Measurements from ENCODE around the gene HOXD12.

HOXD12 gene

DNA sequence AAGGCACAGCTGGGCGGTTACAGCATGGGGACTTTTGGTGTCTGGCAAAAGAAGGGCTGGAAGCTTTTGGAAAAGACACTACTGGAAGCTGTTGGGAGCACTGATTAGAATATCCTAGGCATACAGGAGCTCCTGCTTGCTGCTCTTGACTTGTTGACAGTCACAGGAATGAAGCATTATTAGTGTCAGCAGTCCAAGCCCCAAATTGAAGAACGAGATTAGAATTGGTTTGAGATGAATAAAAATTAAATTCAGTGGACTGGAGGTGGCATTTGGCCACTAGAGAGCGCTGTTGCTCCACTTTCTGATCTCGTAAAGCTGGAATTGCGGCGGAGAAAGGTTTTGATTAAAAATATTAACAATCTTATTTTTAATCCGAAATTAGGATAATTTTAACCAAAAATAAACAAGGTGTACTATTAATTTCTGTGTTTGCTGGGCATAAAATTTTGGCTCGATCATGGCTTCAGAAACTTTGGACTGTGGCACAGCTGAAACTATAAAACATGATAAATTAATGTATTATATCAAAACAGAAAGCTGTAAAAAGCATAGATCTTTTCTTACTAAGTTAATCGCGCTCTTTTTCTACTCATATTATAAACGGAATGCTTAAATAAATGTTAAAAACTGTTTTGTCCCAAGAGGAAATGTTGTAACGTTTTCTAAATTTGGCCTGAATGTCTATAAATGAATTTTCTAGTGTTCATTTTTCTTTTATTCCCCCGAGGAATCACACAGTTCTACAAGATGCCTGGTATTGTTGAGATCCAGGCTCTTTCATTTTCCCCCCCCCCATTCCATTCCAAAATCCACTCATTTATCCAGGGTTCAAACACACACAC, 27.6 kb downstream of the HOXD12 start:
- H3F3A ChIP-seq (ENCODE audit: insufficient read depth, low read length): no peaks in the 10 kb centered on the region
- no peak overlapping the region for H2AFZ ChIP-seq (ENCODE audit: low read length)
- TF ChIP-seq, protein P1, sequence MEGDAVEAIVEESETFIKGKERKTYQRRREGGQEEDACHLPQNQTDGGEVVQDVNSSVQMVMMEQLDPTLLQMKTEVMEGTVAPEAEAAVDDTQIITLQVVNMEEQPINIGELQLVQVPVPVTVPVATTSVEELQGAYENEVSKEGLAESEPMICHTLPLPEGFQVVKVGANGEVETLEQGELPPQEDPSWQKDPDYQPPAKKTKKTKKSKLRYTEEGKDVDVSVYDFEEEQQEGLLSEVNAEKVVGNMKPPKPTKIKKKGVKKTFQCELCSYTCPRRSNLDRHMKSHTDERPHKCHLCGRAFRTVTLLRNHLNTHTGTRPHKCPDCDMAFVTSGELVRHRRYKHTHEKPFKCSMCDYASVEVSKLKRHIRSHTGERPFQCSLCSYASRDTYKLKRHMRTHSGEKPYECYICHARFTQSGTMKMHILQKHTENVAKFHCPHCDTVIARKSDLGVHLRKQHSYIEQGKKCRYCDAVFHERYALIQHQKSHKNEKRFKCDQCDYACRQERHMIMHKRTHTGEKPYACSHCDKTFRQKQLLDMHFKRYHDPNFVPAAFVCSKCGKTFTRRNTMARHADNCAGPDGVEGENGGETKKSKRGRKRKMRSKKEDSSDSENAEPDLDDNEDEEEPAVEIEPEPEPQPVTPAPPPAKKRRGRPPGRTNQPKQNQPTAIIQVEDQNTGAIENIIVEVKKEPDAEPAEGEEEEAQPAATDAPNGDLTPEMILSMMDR (IDR thresholded peaks at IDR 0.05; ENCODE audit: low read length): peak; percentile 82
- TF ChIP-seq EZH2 (IDR thresholded peaks at IDR 0.05; ENCODE audit: borderline replicate concordance, low read length): no peak
- H3K4me2 ChIP-seq (ENCODE audit: low read length): no peak overlapping the region
- no peak overlapping the region for H3K4me3 ChIP-seq (ENCODE audit: low read depth, low read length, poor library complexity, severe bottlenecking)
- H3K36me3 ChIP-seq (ENCODE audit: insufficient read depth, low read length): no peaks in the 10 kb centered on the region
- H3K27me3 ChIP-seq (ENCODE audit: insufficient read depth, low read length): no peaks in the 10 kb centered on the region; the same call in none of the 2 replicates
- H3K27ac ChIP-seq (ENCODE audit: low read depth, low read length, poor library complexity, severe bottlenecking): no peak overlapping the region
- H3K9me3 ChIP-seq (ENCODE audit: low read length): no peaks in the 10 kb centered on the region
- H3K79me2 ChIP-seq (ENCODE audit: insufficient read depth, low read length): no peaks in the 10 kb centered on the region
- H3K9ac ChIP-seq (ENCODE audit: low read length): no peak overlapping the region
- H3K9me2 ChIP-seq (ENCODE audit: low read depth, low read length): no peaks in the 10 kb centered on the region
- no peaks in the 10 kb centered on the region for H4K20me1 ChIP-seq (ENCODE audit: insufficient read depth, low read length)
- H3K4me1 ChIP-seq (ENCODE audit: insufficient read depth, low read length, severe bottlenecking): no peaks in the 10 kb centered on the region

DNA sequence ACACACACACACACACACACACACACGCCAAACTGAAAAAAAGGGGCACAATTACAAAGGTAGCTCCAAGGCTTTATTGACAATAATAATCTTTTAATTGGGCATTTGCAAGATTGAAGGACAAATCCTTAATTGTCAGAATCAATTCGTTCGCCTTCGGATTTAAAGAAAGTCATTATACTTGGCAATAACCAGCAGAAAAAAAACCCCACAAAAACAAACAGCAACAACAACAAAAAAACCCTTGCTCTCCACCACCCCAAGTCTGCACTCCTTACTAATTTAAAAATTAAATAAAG, 28.1 kb downstream of the HOXD12 start:
- H3K4me2 ChIP-seq (ENCODE audit: low read length): no peak overlapping the region
- no peaks in the 10 kb centered on the region for H4K20me1 ChIP-seq (ENCODE audit: insufficient read depth, low read length)
- H3K4me1 ChIP-seq (ENCODE audit: insufficient read depth, low read length, severe bottlenecking): no peaks in the 10 kb centered on the region
- no peaks in the 10 kb centered on the region for H3K9me2 ChIP-seq (ENCODE audit: low read depth, low read length)
- no peak overlapping the region for H3K9ac ChIP-seq (ENCODE audit: low read length)
- H2AFZ ChIP-seq (ENCODE audit: low read length): no peak overlapping the region
- H3K9me3 ChIP-seq (ENCODE audit: low read length): no peaks in the 10 kb centered on the region
- no peak overlapping the region for H3K4me3 ChIP-seq (ENCODE audit: low read depth, low read length, poor library complexity, severe bottlenecking)
- H3K79me2 ChIP-seq (ENCODE audit: insufficient read depth, low read length): no peaks in the 10 kb centered on the region
- no peak overlapping the region for H3K27ac ChIP-seq (ENCODE audit: low read depth, low read length, poor library complexity, severe bottlenecking)
- TF ChIP-seq EZH2 (IDR thresholded peaks at IDR 0.05; ENCODE audit: borderline replicate concordance, low read length): no peak
- TF ChIP-seq, protein P1 (IDR thresholded peaks at IDR 0.05; ENCODE audit: low read length): no peak
- H3F3A ChIP-seq (ENCODE audit: insufficient read depth, low read length): no peaks in the 10 kb centered on the region
- H3K36me3 ChIP-seq (ENCODE audit: insufficient read depth, low read length): no peaks in the 10 kb centered on the region
- no peaks in the 10 kb centered on the region; the same call in none of the 2 replicates for H3K27me3 ChIP-seq (ENCODE audit: insufficient read depth, low read length)

DNA sequence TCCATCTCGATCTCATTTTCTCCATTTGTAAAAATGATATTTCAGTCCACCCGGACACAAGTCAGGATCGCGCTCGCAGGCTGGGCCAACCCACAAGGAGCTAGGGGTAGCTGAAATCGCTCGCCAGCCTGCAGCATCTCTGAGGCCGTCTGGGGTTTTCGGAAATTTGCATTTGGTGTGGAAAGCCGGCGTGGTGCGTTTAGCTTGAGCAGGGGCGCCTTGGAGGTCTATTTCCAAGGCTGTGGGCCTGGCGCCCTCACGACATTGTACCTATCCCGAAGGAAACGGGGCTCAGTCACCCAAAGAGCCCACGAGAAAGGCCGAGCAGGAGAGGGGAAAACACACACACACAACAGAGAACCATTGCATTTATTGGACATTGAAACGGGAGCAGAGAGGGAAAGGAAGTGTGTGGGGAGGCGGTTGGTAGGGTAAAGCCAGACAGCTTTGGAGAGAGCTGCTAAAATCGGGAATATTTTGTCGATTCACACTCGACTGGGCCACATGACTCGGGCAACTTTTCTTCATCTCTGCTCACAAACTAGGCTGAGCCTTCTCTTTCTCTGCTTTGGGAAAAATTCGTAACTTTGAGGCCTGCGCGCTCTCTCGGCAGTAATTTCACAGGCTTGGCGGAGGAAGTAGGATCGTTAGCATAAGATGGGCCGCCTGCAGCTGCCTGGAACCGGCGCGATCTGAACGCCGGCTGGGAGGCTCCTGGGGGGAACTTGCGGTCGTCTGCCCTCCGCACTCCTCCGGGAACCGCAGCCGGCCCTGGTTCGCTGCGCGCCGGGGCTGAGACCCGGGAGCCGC, 28.8 kb downstream of the HOXD12 start:
- Histone ChIP-seq H3K9me2 (ENCODE audit: low read depth, low read length) (no peaks in the 10 kb centered on the region), H2AFZ (ENCODE audit: low read length) (no peak overlapping the region), H3K4me2 (ENCODE audit: low read length) (no peak overlapping the region), H3K4me1 (ENCODE audit: insufficient read depth, low read length, severe bottlenecking) (no peaks in the 10 kb centered on the region), H3K9ac (ENCODE audit: low read length) (no peak overlapping the region), H3K4me3 (ENCODE audit: low read depth, low read length, poor library complexity, severe bottlenecking) (no peak overlapping the region), H3K27ac (ENCODE audit: low read depth, low read length, poor library complexity, severe bottlenecking) (no peak overlapping the region), H3K79me2 (ENCODE audit: insufficient read depth, low read length) (no peaks in the 10 kb centered on the region), H4K20me1 (ENCODE audit: insufficient read depth, low read length) (no peaks in the 10 kb centered on the region), H3F3A (ENCODE audit: insufficient read depth, low read length) (no peaks in the 10 kb centered on the region), H3K36me3 (ENCODE audit: insufficient read depth, low read length) (no peaks in the 10 kb centered on the region), H3K27me3 (ENCODE audit: insufficient read depth, low read length) (no peaks in the 10 kb centered on the region; the same call in none of the 2 replicates), H3K9me3 (ENCODE audit: low read length) (no peaks in the 10 kb centered on the region)
- TF ChIP-seq EZH2 (IDR thresholded peaks at IDR 0.05; ENCODE audit: borderline replicate concordance, low read length): no peak
- TF ChIP-seq, protein P1 (IDR thresholded peaks at IDR 0.05; ENCODE audit: low read length): no peak
